T-cell (primary cell): Measurements from ENCODE around the gene EFCAB13. TPM values are rescaled to one million over a fixed set of nuclear protein-coding genes. Genes with fewer than 3 reads are reported as not detected.

Source experiments
- ATAC-seq, 4 experiments: fragments of 200-7000 bp in 3 of 4; fragments of 150-1000 bp in 1 of 4; cut with Tn5 transposase; replicated peaks in 1 of 4; 1 replicate in 3 of 4; 2 replicates in 1 of 4; pipeline ENCODE4 v1.10.0; 2021; ENCODE audit warnings: moderate library complexity in 3 of 4, mild to moderate bottlenecking in 2 of 4, moderate number of reproducible peaks in 1 of 4
- CTCF ChIA-PET, 2 donors: fragments of 300-600 bp; sonication (Branson Sonifier 250); formaldehyde crosslinking; loops; one replicate each; lab custom pipeline; 2022; ENCODE audit warnings: antibody characterized with exemption in 2 of 2; lab: Charles Lee
- POLR2A ChIA-PET, 2 donors: fragments of 300-600 bp; sonication (Branson Sonifier 250); formaldehyde crosslinking; loops; one replicate each; lab custom pipeline; 2022; ENCODE audit warnings: antibody characterized with exemption in 2 of 2; lab: Charles Lee
- DNase-seq, 35 experiments: peaks; one replicate each; pipeline versions ENCODE4 v3.0.0 to v3.0.0-alpha.2; 2013 to 2023
- H3K27ac ChIP-seq: one replicate; pipeline ENCODE4 v1.5.1; 2013; ENCODE audit warnings: low read length
- H3K27me3 ChIP-seq, 2 experiments: replicated peaks in 1 of 2; 1 replicate in 1 of 2; 2 replicates in 1 of 2; pipeline versions ENCODE4 v1.6.1 to v1.7.0; 2013; ENCODE audit warnings: low read length in 1 of 2, mixed read lengths in 1 of 2; ENCODE audit not compliant: control insufficient read depth in 2 of 2, insufficient read depth in 2 of 2; ENCODE audit errors: extremely low read depth in 1 of 2
- H3K36me3 ChIP-seq, 2 donors: 1 replicate in 1 of 2; 2 replicates in 1 of 2; pipeline versions ENCODE4 v1.6.1 to v1.7.0; 2013; ENCODE audit warnings: low read length in 1 of 2; ENCODE audit not compliant: control insufficient read depth in 2 of 2, insufficient read depth in 1 of 2; ENCODE audit errors: extremely low read depth in 1 of 2
- H3K4me1 ChIP-seq, 2 experiments: 1 replicate in 1 of 2; 2 replicates in 1 of 2; pipeline versions ENCODE4 v1.6.1 to v1.7.0; 2013; ENCODE audit warnings: low read length in 2 of 2, mixed read lengths in 1 of 2; ENCODE audit not compliant: insufficient read depth in 2 of 2, control insufficient read depth in 1 of 2; ENCODE audit errors: extremely low read depth in 1 of 2
- H3K4me3 ChIP-seq, 2 donors: 1 replicate in 1 of 2; 2 replicates in 1 of 2; pipeline versions ENCODE4 v1.5.1 to v1.7.0; 2013; ENCODE audit warnings: mild to moderate bottlenecking in 2 of 2, low read length in 1 of 2, moderate library complexity in 1 of 2; ENCODE audit not compliant: control insufficient read depth in 1 of 2; ENCODE audit errors: extremely low read depth in 1 of 2
- H3K9me3 ChIP-seq: 2 replicates; pipeline ENCODE4 v1.7.0; 2013
- H3K27ac Mint-ChIP-seq, 2 donors: one replicate each; pipeline ENCODE4 v1.8.0; 2020 to 2021; ENCODE audit warnings: mild to moderate bottlenecking in 2 of 2, mixed read lengths in 2 of 2
- H3K27me3 Mint-ChIP-seq, 2 donors: one replicate each; pipeline ENCODE4 v1.8.0; 2021 to 2022; ENCODE audit warnings: mixed read lengths in 2 of 2
- H3K36me3 Mint-ChIP-seq: one replicate; pipeline ENCODE4 v1.8.0; 2021; ENCODE audit warnings: mixed read lengths
- H3K4me1 Mint-ChIP-seq, 3 donors: one replicate each; pipeline ENCODE4 v1.8.0; 2020 to 2022; ENCODE audit warnings: mixed read lengths in 3 of 3, mild to moderate bottlenecking in 1 of 3
- H3K4me3 Mint-ChIP-seq, 3 donors: one replicate each; pipeline ENCODE4 v1.8.0; 2020 to 2022; ENCODE audit warnings: mild to moderate bottlenecking in 3 of 3, mixed read lengths in 3 of 3, moderate library complexity in 3 of 3
- H3K9me3 Mint-ChIP-seq, 3 donors: one replicate each; pipeline ENCODE4 v1.8.0; 2020 to 2022; ENCODE audit warnings: mixed read lengths in 3 of 3
- WGBS: methylation state at CpG from one replicate; pipeline ENCODE4 v1.1.5; 2013; ENCODE audit warnings: missing lambda C conversion rate; ENCODE audit not compliant: insufficient coverage; 5-methylcytosine and 5-hydroxymethylcytosine counted together
- total RNA-seq, 35 experiments: library from RNA in 6 of 35; stranded (reverse) in 6 of 35; fragments of 120-200 nt in 1 of 35; gene quantifications; one replicate each; pipeline versions ENCODE4 v1.2.1 to v1.2.4 and lab custom pipeline; 2013 to 2026

Gene EFCAB13
- total RNA-seq, 5 donors from 2014 or later (not counting 1 experiment from before 2014, with no cell fraction given) = 13.4 to 19.1 (median 15.2) TPM

GRCh38 chr17:47401100-47401499 lies 77.3 kb downstream of the EFCAB13 start:
- H3K27ac Mint-ChIP-seq = no peak overlapping the region

GRCh38 chr17:47404006-47404405 lies 80.3 kb downstream of the EFCAB13 start:
- Mint-ChIP-seq H3K36me3 (peaks cover 7% of the 10 kb centered on the region), H3K27me3 (no peaks in the 10 kb centered on the region), H3K27ac (no peak overlapping the region), H3K4me3 (no peak overlapping the region), H3K4me1 (no peaks in the 10 kb centered on the region), H3K9me3 (no peaks in the 10 kb centered on the region)
- CTCF ChIA-PET = no interaction called here
- H3K4me3 ChIP-seq = no peak overlapping the region
- H3K9me3 ChIP-seq = no peaks in the 10 kb centered on the region
- ATAC-seq (no peak), DNase-seq (no peak)
- POLR2A ChIA-PET = no interaction called here
- no CpG with 5 or more reads among the region's 3 CpGs for WGBS
- H3K27me3 ChIP-seq = no peaks in the 10 kb centered on the region
- H3K36me3 ChIP-seq = no peaks in the 10 kb centered on the region
- no peak overlapping the region for H3K27ac ChIP-seq
- H3K4me1 ChIP-seq = no peaks in the 10 kb centered on the region

More at GRCh38 chr17:47401100-47401499, 77.3 kb downstream of the EFCAB13 start:
- H3K4me3 Mint-ChIP-seq = no peak overlapping the region
- H3K9me3 Mint-ChIP-seq = no peaks in the 10 kb centered on the region
- H3K36me3 Mint-ChIP-seq = peaks cover 8% of the 10 kb centered on the region
- Histone ChIP-seq H3K4me1 (no peaks in the 10 kb centered on the region), H3K4me3 (no peak overlapping the region), H3K36me3 (no peaks in the 10 kb centered on the region), H3K9me3 (no peaks in the 10 kb centered on the region), H3K27me3 (no peaks in the 10 kb centered on the region), H3K27ac (no peak overlapping the region)
- no peaks in the 10 kb centered on the region for H3K27me3 Mint-ChIP-seq
- no peaks in the 10 kb centered on the region for H3K4me1 Mint-ChIP-seq
- WGBS = no CpG with 5 or more reads among the region's 2 CpGs
- CTCF ChIA-PET = interaction anchor here in 1 of 2 donors (0.7 to 1.0 kb wide), 3 partner anchors 32 to 1701 kb away, joined by 3 to 9 read pairs (median 3); no protein-coding TSS in a partner anchor
- ATAC-seq (no peak), DNase-seq (no peak)
- POLR2A ChIA-PET = no interaction called here

GRCh38 chr17:47404875-47405274 lies 81.1 kb downstream of the EFCAB13 start:
- Mint-ChIP-seq H3K27me3 (no peaks in the 10 kb centered on the region), H3K36me3 (peaks cover 14% of the 10 kb centered on the region), H3K27ac (no peak overlapping the region), H3K4me3 (no peak overlapping the region), H3K9me3 (no peaks in the 10 kb centered on the region), H3K4me1 (no peaks in the 10 kb centered on the region)
- Histone ChIP-seq H3K4me3 (no peak overlapping the region), H3K27me3 (no peaks in the 10 kb centered on the region), H3K36me3 (no peaks in the 10 kb centered on the region), H3K9me3 (no peaks in the 10 kb centered on the region), H3K27ac (no peak overlapping the region), H3K4me1 (no peaks in the 10 kb centered on the region)
- CTCF ChIA-PET = interaction anchor here in 1 of 2 donors (0.6 kb wide), 1 partner anchor 50 kb away, joined by 3 read pairs; no protein-coding TSS in a partner anchor
- POLR2A ChIA-PET = no interaction called here
- no peak for ATAC-seq
- no peak for DNase-seq

- Mint-ChIP-seq H3K9me3 (no peaks in the 10 kb centered on the region), H3K27ac (no peak overlapping the region), H3K4me1 (no peaks in the 10 kb centered on the region), H3K27me3 (no peaks in the 10 kb centered on the region), H3K36me3 (peaks cover 40% of the 10 kb centered on the region), H3K4me3 (no peak overlapping the region)
- ChIA-PET POLR2A (no interaction called here), CTCF (no interaction called here)
- no peak for DNase-seq
- H3K4me1 ChIP-seq = no peaks in the 10 kb centered on the region
- ATAC-seq = no peak
- no peak overlapping the region for H3K4me3 ChIP-seq
- no CpG with 5 or more reads among the region's 3 CpGs for WGBS
- no peaks in the 10 kb centered on the region for H3K27me3 ChIP-seq
- H3K36me3 ChIP-seq = no peaks in the 10 kb centered on the region
- H3K27ac ChIP-seq = no peak overlapping the region
- no peaks in the 10 kb centered on the region for H3K9me3 ChIP-seq
Observed at GRCh38 chr17:47413872-47414271, 90.1 kb downstream of the EFCAB13 start.

DNA sequence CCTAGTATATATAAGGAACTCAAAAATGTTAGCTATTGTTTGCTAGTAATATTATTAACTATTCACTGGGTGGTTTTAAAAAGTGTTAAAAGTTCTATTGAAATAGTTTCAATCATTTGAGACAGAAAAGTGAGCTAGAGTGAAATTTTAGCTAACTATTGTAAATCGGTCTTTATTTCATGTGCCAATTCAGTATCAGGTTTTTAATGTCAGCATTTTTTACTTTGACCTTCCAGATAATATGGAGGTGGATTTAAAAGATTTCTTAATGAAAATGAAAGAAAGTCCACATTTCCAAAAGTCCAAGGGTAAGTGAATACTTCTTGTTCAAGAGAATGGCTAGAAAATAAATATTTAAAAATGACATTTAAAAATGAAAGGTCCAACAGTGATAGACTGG lies 90.9 kb downstream of the EFCAB13 start:
- ChIA-PET POLR2A (no interaction called here), CTCF (interaction anchor here (0.6 kb wide), 2 partner anchors 230 to 321 kb away, joined by 3 to 6 read pairs; no protein-coding TSS in a partner anchor)
- no CpG with 5 or more reads among the region's 1 CpG for WGBS
- H3K36me3 Mint-ChIP-seq = peaks cover 34% of the 10 kb centered on the region
- ATAC-seq = no peak
- H3K27me3 Mint-ChIP-seq = no peaks in the 10 kb centered on the region
- H3K4me1 ChIP-seq = no peaks in the 10 kb centered on the region
- no peaks in the 10 kb centered on the region for H3K9me3 Mint-ChIP-seq
- H3K36me3 ChIP-seq = no peaks in the 10 kb centered on the region
- no peaks in the 10 kb centered on the region for H3K27me3 ChIP-seq
- no peak overlapping the region for H3K4me3 Mint-ChIP-seq
- H3K27ac ChIP-seq = no peak overlapping the region
- no peaks in the 10 kb centered on the region for H3K9me3 ChIP-seq
- H3K27ac Mint-ChIP-seq = no peak overlapping the region
- H3K4me3 ChIP-seq = no peak overlapping the region
- no peak for DNase-seq
- H3K4me1 Mint-ChIP-seq = no peaks in the 10 kb centered on the region

DNA sequence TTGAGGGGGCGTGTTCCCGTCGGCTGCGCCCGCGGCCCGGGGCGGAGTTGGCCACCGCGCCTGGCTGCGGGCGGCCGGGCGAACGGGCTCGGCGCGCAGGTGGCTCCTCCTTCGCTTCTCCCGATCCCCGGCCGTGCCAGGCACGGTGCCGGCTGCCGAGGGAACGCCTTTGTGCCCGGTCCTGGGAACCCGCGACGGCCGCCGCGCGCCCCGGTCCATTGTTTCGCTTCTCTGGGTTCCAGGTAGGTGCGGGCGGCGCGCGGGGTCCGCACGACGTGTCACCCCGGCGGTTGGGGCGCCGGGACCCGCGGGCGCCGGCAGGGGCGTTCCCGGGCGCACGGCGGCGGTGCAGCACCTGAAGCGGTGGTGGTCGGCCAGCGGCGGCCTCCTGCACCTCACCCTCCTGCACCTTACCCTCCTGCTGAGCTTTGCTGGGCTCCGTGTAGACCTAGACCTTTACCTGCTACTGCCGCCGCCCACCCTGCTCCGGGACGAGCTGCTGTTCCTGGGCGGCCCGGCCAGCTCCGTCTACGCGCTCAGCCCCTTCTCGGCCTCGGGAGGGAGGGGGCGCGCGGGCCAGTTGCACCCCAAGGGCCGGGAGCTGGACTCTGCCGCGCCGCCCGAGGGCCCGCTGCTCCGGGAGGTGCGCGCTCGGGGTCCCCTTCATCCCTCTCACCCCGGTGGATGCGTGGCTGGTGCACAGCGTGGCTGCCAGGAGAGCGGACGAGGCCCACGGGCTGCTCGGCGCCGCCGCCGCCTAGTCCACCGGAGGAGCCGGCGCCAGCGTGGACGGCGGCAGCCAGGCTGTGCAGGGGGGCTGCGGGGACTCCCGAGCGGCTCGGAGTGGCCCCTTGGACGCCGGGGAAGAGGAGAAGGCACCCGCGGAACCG lies 99.9 kb downstream of the EFCAB13 start:
- peak in 7 of 35 experiments; percentile 0 to 9 (median 4) for DNase-seq
- H3K4me3 ChIP-seq = no peak overlapping the region
- 21% methylated on average over 96 of the region's 113 CpGs for WGBS
- peaks cover 5 to 9% (median 6%) of the 10 kb centered on the region in 3 donors for H3K4me1 Mint-ChIP-seq
- H3K36me3 Mint-ChIP-seq = peaks cover 28% of the 10 kb centered on the region
- no peak overlapping the region for H3K27ac ChIP-seq
- CTCF ChIA-PET = no interaction called here
- no peak overlapping the region for H3K27ac Mint-ChIP-seq
- no peaks in the 10 kb centered on the region for H3K9me3 Mint-ChIP-seq
- peak overlapping the region; percentile 41 to 62 (median 50) for H3K4me3 Mint-ChIP-seq
- peaks cover 0 to 3% of the 10 kb centered on the region in 2 experiments for H3K27me3 ChIP-seq
- H3K36me3 ChIP-seq = no peaks in the 10 kb centered on the region
- H3K4me1 ChIP-seq = peaks cover 0 to 3% of the 10 kb centered on the region in 2 experiments
- ATAC-seq = peak; percentile 20 to 57 (median 38)
- POLR2A ChIA-PET = no interaction called here
- H3K9me3 ChIP-seq = no peaks in the 10 kb centered on the region
- peaks cover 15 to 18% of the 10 kb centered on the region in 2 donors for H3K27me3 Mint-ChIP-seq
